DOHH2 (cell line): ENCODE measurements around the gene SGCD.

Source experiments
- H3F3A ChIP-seq: fragments of 200-600 bp; sonication (generic), shearing (Covaris generic); 2 replicates; pipeline ENCODE4 v1.6.0; 2016; ENCODE audit warnings: antibody characterized with exemption, mild to moderate bottlenecking; ENCODE audit not compliant: control insufficient read depth, insufficient read depth
- H3K27ac ChIP-seq: fragments of 200-600 bp; sonication (generic); 2 replicates; pipeline ENCODE4 v1.5.1; 2014; ENCODE audit warnings: low read depth, mild to moderate bottlenecking, low read length, moderate library complexity
- H3K27me3 ChIP-seq: fragments of 200-600 bp; sonication (generic); 2 replicates; pipeline ENCODE4 v1.6.1; 2014; ENCODE audit warnings: mild to moderate bottlenecking, low read length, mixed read lengths; ENCODE audit not compliant: control insufficient read depth
- H3K36me3 ChIP-seq: fragments of 200-600 bp; sonication (generic); 2 replicates; pipeline ENCODE4 v1.6.1; 2014; ENCODE audit warnings: mild to moderate bottlenecking, low read length, moderate library complexity, mixed read lengths; ENCODE audit not compliant: control insufficient read depth
- H3K4me1 ChIP-seq: fragments of 200-600 bp; sonication (generic); 2 replicates; pipeline ENCODE4 v1.6.1; 2014; ENCODE audit warnings: mild to moderate bottlenecking, low read length, mixed read lengths; ENCODE audit not compliant: control insufficient read depth
- H3K4me2 ChIP-seq: fragments of 200-600 bp; sonication (generic); 2 replicates; pipeline ENCODE4 v1.6.0; 2014; ENCODE audit warnings: mild to moderate bottlenecking, low read length, moderate library complexity
- H3K4me3 ChIP-seq: fragments of 200-600 bp; sonication (generic); 2 replicates; pipeline ENCODE4 v1.5.1; 2014; ENCODE audit warnings: mild to moderate bottlenecking, low read length, mixed read lengths
- H3K79me2 ChIP-seq: fragments of 200-600 bp; sonication (generic); 2 replicates; pipeline ENCODE4 v1.6.1; 2014; ENCODE audit warnings: mild to moderate bottlenecking, low read length, mixed read lengths; ENCODE audit not compliant: control insufficient read depth
- H3K9me2 ChIP-seq: fragments of 200-600 bp; sonication (generic); replicated peaks from 2 replicates; pipeline ENCODE4 v1.6.1; 2014; ENCODE audit warnings: mild to moderate bottlenecking, low read length, mixed read lengths; ENCODE audit not compliant: control insufficient read depth
- H3K9me3 ChIP-seq: fragments of 200-600 bp; sonication (generic); 2 replicates; pipeline ENCODE4 v1.6.1; 2014; ENCODE audit warnings: antibody characterized with exemption, low read length, mixed read lengths; ENCODE audit not compliant: control insufficient read depth, insufficient read depth
- H4K20me1 ChIP-seq: fragments of 200-600 bp; sonication (generic); 2 replicates; pipeline ENCODE4 v1.6.0; 2014; ENCODE audit warnings: low read depth, mild to moderate bottlenecking, antibody characterized with exemption, low read length, moderate library complexity; ENCODE audit not compliant: control insufficient read depth, insufficient read depth
- EZH2phosphoT487 ChIP-seq: fragments of 200-600 bp; sonication (generic); IDR thresholded peaks from 2 replicates; pipeline ENCODE4 v1.6.1; 2017; ENCODE audit warnings: borderline replicate concordance, mild to moderate bottlenecking, antibody characterized with exemption, low read length, moderate library complexity, mixed read lengths
- TF ChIP-seq, protein P1 (sequence below): fragments of 200-600 bp; sonication (generic); IDR thresholded peaks from one replicate; pipeline ENCODE4 v1.5.1; 2014; ENCODE audit warnings: antibody characterized with exemption, mild to moderate bottlenecking, low read depth, low read length; ENCODE audit not compliant: poor library complexity, severe bottlenecking

The SGCD gene

DNA sequence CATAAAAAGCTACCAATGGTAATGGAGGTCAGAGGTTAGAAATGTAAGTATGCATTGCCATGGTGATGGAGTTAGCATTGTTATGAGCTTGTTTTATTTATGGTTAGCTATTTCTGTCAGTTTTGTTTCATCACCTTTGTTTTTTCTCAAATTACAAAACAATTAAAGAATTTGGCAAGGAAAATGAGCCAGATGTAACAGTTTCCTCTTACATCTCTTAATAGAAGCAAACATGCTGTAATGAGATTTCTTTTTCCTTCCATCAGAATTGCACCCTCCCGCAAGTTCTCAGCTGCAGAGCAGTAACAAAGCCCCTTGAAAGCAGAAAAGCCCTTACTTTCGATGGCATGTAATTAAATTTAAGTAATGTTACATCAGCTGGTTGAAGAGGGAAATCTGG, 233.0 kb downstream of the SGCD start:
- Histone ChIP-seq H4K20me1 (no peaks in the 10 kb centered on the region), H3K27ac (no peak overlapping the region), H3K36me3 (no peaks in the 10 kb centered on the region), H3K9me3 (no peaks in the 10 kb centered on the region), H3K27me3 (no peaks in the 10 kb centered on the region), H3K79me2 (no peaks in the 10 kb centered on the region), H3K9me2 (no peaks in the 10 kb centered on the region), H3K4me1 (no peaks in the 10 kb centered on the region), H3F3A (no peaks in the 10 kb centered on the region), H3K4me2 (no peak overlapping the region), H3K4me3 (no peak overlapping the region)
- TF ChIP-seq, protein P1, sequence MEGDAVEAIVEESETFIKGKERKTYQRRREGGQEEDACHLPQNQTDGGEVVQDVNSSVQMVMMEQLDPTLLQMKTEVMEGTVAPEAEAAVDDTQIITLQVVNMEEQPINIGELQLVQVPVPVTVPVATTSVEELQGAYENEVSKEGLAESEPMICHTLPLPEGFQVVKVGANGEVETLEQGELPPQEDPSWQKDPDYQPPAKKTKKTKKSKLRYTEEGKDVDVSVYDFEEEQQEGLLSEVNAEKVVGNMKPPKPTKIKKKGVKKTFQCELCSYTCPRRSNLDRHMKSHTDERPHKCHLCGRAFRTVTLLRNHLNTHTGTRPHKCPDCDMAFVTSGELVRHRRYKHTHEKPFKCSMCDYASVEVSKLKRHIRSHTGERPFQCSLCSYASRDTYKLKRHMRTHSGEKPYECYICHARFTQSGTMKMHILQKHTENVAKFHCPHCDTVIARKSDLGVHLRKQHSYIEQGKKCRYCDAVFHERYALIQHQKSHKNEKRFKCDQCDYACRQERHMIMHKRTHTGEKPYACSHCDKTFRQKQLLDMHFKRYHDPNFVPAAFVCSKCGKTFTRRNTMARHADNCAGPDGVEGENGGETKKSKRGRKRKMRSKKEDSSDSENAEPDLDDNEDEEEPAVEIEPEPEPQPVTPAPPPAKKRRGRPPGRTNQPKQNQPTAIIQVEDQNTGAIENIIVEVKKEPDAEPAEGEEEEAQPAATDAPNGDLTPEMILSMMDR = no peak
- TF ChIP-seq EZH2phosphoT487 = no peak

DNA sequence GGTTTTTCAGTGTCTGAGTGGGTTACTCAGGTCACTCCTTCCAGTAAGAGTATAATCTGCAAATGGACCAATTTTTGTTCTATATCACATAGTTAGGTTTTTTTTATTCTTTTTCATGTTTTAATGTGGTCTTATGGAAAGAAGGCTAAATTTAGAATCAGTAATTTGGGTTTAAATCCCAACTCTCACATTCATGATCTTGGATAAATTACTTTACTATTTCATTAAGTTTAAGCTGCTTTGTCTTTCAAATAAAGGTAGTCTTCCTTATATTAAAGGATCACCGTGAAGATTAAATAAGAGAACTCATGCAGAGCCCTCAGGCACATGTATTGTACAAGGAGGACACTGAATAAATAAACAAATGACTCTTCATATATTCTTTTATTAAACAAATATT, 234.7 kb downstream of the SGCD start:
- Histone ChIP-seq H3K9me2 (no peaks in the 10 kb centered on the region), H4K20me1 (no peaks in the 10 kb centered on the region), H3K4me1 (no peaks in the 10 kb centered on the region), H3K4me2 (no peak overlapping the region), H3K27ac (no peak overlapping the region), H3K4me3 (no peak overlapping the region), H3K9me3 (no peaks in the 10 kb centered on the region), H3K79me2 (no peaks in the 10 kb centered on the region), H3K27me3 (no peaks in the 10 kb centered on the region), H3F3A (no peaks in the 10 kb centered on the region), H3K36me3 (no peaks in the 10 kb centered on the region)
- TF ChIP-seq, protein P1 = no peak
- no peak for TF ChIP-seq EZH2phosphoT487

DNA sequence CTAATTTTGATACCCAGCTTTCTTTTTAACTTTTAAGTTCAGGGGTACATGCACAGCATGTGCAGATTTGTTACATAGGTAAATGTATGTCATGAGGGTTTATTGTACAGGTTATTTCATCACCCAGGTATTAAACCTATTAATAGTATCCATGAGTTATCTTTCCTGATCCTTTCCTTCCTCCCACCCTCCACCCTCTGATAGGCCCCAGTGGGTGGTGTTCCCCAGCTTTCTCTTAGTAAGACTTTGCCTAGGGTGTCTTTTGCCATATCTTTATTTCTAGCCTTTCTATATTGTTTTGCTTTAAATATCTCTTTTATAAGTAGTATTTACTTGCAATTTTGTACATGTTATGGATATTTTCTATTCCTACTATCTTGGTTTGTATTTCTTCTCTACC, 243.7 kb downstream of the SGCD start:
- H3K4me1 ChIP-seq = no peaks in the 10 kb centered on the region
- H4K20me1 ChIP-seq = no peaks in the 10 kb centered on the region
- H3K9me3 ChIP-seq = no peaks in the 10 kb centered on the region
- H3K9me2 ChIP-seq = no peaks in the 10 kb centered on the region
- no peaks in the 10 kb centered on the region for H3K79me2 ChIP-seq
- no peak overlapping the region for H3K27ac ChIP-seq
- H3K4me3 ChIP-seq = no peak overlapping the region
- no peaks in the 10 kb centered on the region for H3K27me3 ChIP-seq
- no peaks in the 10 kb centered on the region for H3K36me3 ChIP-seq
- H3K4me2 ChIP-seq = no peak overlapping the region
- no peaks in the 10 kb centered on the region for H3F3A ChIP-seq
- TF ChIP-seq, protein P1 = no peak
- TF ChIP-seq EZH2phosphoT487 = no peak

DNA sequence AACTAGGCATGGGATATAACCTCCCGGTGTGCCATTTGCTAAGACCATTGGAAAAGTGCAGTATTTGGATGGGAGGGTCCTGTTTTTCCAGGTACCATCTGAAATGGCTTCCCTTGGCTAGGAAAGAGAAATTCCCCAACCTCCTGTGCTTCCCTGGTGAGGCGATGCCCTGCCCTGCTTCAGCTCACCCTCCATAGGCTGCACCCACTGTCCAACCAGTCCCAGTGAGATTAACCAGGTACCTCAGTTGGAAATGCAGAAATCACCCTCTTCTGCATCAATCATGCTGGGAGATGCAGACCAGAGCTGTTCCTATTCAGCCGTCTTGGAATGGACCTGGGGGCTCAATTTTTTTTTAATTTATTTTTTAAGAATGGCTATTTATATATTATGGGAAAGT, 254.8 kb downstream of the SGCD start:
- Histone ChIP-seq H3K27ac (no peak overlapping the region), H3K9me2 (no peaks in the 10 kb centered on the region), H3K36me3 (no peaks in the 10 kb centered on the region), H3K4me3 (no peak overlapping the region), H3K9me3 (no peaks in the 10 kb centered on the region), H3K4me2 (no peak overlapping the region), H3K27me3 (0 out of 2 replicates have a peak, but pooled peaks cover 3% of the 10 kb centered on the region), H3K79me2 (no peaks in the 10 kb centered on the region), H3K4me1 (no peaks in the 10 kb centered on the region), H4K20me1 (no peaks in the 10 kb centered on the region), H3F3A (no peaks in the 10 kb centered on the region)
- TF ChIP-seq, protein P1 = no peak
- TF ChIP-seq EZH2phosphoT487 = no peak
